ENCODE data around the gene ZKSCAN4.

Gene ZKSCAN4

DNA sequence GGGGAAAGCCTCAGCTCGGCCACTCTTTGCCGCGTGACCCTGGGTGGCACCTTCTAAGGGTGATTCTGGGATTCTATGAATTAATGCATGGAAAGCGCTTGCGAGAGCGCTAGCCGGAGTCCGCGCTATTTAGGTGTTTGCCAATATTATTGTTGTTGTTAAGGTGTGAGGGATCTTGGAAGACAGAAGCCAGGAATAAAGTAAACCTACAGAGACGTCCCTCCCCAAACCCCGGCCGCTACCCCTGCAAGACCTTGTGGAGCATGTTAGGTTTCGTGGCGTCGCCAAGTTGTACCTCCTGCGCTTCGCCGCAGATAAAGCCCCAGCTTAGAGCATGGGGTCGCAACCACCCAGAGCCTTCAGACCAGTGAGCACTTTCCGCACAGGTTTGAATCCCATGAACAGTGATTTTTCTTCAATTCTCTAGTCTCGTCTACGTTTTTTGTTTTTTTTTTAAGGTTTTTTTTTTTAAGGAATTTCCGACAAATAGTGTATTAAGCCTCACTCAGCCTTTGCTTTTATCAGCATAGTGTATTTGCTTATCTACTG, 43.9 kb downstream of the ZKSCAN4 start:
- no peak for DNase-seq (ENCODE audit: low spot score)

- peak; percentile 17 for DNase-seq (ENCODE audit: low spot score)
Measured at GRCh38 chr6:28207510-28208110, 44.5 kb downstream of the ZKSCAN4 start.

- no peak for DNase-seq (ENCODE audit: low spot score)
Measured at GRCh38 chr6:28206928-28207509, 45.0 kb downstream of the ZKSCAN4 start.

GRCh38 chr6:28206527-28206926, 45.5 kb downstream of the ZKSCAN4 start:
- DNase-seq (ENCODE audit: low spot score), result no peak

GRCh38 chr6:28205879-28206278, 46.2 kb downstream of the ZKSCAN4 start:
- DNase-seq (ENCODE audit: low spot score), result no peak

DNA sequence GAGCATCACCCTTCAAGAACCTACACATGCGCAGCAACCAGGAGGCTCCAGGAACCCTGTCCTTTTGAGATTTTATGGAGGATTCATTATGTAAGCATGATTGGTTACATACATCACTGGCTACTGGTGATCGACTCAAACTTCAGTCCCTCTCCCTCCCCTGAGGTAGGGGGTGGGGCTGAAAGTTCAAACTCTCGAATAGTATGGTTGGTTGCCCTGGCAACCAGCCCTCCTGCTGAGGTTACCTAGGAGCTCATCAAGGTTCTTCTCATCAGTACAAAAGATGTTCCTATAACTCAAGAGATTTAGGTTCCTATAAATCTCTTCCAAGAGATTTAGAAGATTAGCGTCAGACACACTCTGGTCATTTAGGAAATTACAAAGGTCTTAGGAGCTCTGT, 48.9 kb downstream of the ZKSCAN4 start:
- DNase-seq (ENCODE audit: low spot score), result no peak

DNA sequence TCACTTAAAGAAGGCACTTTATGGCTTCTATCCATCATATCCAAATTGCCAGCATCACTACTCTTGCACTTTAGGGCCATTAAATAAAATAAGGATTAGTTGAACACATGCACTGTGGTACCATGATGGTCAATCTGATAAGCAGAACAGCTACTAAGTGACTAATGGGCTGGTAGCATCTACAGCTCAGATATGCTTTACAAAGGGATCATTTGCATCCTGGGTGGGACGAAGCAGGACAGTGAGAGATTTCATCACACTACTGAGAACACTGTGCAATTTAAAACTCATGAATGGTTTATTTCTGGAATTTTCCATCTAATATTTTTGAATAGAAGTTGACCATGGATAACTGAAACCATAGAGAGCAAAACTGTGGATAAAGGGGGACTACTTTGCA, 52.0 kb downstream of the ZKSCAN4 start:
- DNase-seq (ENCODE audit: low spot score), result no peak

All from kidney tubule cell (primary cell).